NCI-H2196 (cell line): ENCODE measurements around the gene PHRF1.
"Not testable (repeated sequence)": the region's sequence is repeated elsewhere in the genome, so short reads cannot be mapped to it uniquely, and the experiment has no call there.

ENCODE experiments used
- DNase-seq: peaks from one replicate; lab custom pipeline; 2025; ENCODE audit not compliant: unreplicated experiment; lab: John Stamatoyannopoulos, UW

The PHRF1 gene

DNA sequence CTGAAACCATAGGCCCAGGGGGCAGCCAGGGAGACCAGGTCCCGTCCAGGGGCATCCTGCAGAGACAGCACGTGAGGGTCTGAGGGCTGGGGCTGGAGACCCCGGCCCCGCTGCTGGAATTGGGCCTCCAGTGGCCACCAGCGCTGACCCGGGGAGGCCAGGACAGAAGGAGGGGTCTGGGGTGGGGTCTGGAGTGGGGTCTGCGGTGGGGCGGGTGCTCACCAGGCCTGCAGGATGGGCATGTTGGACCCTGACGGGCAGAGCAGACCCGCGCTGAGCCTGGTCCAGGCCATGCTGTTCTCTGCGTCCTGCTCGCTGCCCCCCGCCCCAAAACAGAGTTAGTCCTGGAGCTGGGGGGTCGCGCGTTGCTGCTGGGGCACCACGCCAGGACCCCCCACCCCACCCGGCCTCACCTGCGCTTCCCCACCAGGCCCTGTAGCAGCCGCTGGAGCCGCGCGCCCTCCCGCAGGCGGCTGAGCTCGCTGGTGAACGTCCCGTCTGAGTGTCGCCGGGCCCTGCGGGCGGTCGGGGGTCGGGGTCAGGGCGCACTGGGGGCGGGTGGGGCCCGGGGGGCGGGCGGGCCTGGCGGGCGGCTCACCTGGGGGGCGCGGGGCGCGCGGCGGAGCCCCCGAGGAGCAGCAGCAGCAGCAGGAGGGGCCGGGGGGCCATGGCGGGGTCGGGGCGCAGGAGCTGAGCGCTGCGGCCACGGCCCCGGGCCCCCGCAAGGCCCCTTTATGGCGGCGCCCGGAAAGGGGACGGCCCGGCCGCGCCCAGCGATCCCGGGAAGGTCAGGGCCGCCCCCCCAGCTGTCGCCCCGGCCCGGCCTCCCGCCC, 50.4 kb downstream of the PHRF1 start, which contains the start of gene SCT:
TSS of gene SCT (minus strand) at position 707 of the 833 bp plus-strand sequence. CDS start at position 669, 38 bp downstream.
- DNase-seq: no peak

DNA sequence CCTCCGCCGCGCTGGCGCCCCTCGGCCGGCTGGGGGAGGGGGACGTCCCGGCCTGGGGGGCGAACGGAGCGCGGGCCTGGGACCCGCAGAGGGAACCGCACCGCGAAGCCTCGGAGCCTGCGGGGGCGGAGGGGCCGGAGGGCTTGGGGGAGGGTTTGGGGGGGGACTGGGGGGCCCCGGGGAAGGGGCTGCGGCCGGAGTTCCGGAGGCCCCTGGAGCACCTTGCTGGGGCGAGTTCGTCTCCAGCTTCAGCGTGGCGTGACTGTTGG, 51.0 kb downstream of the PHRF1 start:
- no peak for DNase-seq

DNA sequence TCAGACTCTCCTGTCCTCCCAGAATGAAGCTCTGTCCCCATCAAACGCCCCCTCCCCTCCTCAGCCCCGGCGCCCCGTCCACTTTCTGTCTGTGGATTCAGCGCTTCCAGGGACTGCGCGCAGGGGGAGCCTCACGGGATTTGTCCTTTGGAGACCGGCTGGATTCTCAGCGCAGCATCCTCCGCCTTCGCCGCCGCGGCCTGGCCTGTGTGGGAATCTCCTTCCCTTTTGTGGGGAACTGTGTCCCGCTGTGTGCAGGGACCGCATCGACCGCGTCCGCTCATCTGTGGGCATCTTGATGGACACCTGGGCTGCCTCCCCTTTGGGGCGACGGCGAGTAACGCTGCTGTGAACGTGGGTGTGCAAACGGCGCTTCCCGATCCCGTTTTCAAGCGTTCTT, 51.8 kb downstream of the PHRF1 start:
- DNase-seq: no peak

DNA sequence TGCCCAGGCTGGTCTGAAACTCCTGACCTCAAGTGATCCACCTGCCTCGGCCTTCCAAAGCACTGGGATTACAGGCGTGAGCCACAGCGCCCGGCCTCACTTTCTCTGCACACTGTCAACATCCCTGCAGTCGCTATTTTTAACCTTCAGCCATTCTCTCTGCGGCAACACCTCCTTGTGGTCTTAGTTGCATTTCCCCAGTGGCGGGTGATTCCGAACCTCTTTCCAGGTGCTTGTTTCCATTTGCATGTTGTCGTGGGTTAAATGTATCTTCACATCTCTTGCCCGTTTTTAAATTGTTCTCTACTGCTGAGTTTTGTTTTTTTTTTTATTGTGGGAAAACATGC, 52.9 kb downstream of the PHRF1 start:
- DNase-seq: no peak

DNA sequence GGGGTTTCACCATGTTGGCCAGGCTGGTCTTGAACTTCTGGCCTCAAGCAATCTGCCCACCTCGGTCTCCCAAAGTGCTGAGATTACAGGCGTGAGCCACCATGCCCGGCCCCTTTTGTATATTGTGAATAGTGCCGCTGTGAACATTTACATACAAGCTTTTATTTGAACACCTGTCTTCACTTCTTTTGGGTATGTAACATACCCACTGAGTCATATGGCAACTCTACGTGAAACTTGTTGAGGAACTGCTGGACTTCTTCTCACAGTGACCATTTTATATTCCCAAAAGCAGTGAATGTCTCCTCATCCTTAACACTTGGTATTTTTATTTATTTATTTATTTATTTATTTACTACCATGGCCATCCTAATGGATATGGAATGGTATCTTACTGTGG, 54.6 kb downstream of the PHRF1 start:
- DNase-seq: no peak

DNA sequence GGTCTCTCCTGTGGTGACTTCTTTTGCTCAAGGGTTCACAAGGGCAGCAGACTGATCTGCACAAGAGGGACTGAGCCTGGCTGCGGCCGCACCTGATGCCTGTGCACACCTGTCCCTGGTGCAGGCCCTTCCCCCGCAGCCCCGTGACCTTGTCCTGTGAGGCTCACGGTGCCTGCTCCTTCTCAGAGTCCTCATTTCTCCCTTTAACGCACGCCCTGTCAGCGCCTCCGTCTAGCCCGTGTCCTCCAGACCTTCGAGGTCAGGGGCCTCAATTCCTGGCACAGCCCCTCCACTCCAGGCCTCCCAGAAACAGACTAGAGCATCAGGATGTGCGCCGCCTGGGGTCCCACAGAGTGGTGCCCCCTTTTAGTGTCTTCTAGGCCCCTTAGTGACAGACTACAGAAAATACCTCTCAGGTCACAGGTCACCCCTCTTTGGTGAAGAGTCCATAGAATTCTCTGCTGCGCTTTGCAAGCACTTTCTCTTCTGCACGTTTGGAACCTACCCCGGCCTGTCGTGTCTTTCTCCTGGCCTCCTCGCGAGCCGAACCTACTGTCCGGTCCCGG, 59.8 kb downstream of the PHRF1 start:
- DNase-seq: no peak

DNA sequence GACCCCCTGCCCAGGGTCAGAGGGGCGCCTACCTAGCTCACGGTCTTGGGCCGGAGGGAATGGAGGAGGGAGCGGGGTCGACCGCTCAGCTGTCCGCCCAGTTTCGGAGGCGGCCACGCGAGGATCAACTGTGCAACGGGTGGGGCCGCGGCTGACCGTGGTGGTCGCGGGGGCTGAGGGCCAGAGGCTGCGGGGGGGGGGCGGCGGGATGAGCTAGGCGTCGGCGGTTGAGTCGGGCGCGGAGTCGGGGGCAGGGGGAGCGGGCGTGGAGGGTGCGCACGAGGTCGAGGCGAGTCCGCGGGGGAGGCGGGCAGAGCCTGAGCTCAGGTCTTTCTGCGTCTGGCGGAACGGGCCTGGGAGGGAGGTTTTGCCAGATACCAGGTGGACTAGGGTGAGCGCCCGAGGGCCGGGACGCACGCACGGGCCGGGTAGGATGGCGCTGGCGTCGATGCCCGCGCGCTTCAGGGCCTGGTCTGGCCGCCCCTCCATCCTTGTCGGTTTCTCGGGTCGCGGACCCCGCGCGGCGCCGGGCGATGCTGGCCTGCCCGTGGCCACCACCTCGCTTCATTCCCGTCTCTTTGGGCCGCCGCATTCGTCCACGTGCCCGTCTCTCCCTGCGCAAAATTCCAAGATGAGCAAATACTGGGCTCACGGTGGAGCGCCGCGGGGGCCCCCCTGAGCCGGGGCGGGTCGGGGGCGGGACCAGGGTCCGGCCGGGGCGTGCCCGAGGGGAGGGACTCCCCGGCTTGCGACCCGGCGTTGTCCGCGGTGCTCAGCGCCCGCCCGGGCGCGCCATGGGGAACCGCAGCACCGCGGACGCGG, 60.5 kb downstream of the PHRF1 start, which contains the start of gene DRD4:
TSS of gene DRD4 (plus strand) at position 759 of the 822 bp plus-strand sequence. CDS start at position 795, 36 bp downstream.
- no peak for DNase-seq

DNA sequence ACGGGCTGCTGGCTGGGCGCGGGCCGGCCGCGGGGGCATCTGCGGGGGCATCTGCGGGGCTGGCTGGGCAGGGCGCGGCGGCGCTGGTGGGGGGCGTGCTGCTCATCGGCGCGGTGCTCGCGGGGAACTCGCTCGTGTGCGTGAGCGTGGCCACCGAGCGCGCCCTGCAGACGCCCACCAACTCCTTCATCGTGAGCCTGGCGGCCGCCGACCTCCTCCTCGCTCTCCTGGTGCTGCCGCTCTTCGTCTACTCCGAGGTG, 61.0 kb downstream of the PHRF1 start:
- DNase-seq: no peak

DNA sequence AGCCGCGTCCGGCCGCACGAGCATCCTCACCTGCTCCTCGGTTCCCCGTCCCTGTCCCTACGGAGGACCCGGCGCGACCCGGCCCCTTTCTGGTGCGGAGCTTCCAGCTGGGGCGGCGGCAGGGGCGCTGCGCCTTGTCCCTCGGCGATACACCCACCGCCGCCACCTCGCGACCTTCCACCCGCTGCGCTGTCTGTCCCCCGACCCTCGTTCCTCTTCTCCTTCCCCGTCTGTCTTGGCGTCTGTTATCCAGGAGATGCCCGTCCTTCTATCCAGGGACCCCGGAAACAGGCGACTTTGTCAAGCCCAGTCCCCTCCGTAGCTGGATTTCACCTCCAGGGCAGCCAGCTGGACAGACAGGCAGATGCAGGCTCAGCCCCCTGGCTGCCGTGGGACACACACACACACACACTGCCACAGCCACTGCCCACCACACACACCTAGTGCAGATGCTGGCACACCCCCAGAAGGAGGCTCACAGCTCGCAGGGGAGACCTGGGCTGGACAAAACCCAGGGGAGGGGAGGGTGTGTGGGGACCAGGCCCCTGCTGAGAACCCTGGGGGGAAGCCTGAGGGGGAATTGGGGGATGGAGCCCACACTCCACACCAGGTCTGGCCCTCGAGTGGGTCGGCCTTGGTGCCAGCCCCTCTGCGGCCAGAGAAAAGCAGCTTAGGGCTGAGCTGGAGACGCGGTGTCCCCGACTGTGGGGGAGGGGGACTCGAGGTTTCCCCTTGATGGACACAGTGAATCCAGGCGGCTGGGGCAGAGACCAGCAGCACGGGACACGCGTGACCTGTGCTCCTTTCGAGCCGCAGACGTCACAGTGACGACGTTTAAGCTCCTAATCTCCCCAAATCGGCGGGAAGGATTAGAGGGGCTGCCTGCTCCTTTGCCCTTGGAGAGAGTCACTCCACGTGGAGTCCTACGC, 61.6 kb downstream of the PHRF1 start:
- no peak for DNase-seq

DNA sequence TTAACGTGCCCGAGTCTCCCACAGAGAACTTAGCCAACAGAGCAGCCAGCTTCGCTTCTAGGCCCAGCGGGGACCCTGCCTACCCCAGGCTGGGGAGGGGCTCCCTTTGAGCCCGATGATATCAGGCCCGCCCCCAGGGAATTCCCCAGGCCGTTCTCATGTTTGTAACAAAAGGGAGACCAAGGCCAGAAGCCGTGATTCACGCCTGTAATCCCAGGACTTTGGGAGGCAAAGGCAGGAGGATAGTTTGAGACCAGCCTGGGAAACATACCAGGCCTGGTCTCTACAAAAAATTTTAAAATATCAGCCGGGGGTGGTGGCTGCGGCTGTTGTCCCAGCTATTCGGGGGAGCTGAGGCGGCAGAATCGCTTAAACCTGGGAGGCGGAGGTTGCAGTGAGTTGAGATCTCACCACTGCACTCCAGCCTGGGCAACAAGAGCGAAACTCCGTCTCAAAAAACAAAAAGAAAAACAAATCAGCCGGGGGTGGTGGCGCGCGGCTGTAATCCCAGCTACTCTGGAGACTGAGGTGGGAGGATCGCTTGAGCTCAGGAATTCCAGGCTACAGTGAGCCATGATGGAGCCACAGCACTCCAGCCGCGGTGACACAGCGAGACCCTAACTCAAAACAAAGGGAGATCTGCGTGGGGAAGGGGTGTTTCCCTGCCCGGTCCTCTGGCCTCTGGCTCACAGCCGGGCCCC, 62.5 kb downstream of the PHRF1 start:
- DNase-seq: no peak

DNA sequence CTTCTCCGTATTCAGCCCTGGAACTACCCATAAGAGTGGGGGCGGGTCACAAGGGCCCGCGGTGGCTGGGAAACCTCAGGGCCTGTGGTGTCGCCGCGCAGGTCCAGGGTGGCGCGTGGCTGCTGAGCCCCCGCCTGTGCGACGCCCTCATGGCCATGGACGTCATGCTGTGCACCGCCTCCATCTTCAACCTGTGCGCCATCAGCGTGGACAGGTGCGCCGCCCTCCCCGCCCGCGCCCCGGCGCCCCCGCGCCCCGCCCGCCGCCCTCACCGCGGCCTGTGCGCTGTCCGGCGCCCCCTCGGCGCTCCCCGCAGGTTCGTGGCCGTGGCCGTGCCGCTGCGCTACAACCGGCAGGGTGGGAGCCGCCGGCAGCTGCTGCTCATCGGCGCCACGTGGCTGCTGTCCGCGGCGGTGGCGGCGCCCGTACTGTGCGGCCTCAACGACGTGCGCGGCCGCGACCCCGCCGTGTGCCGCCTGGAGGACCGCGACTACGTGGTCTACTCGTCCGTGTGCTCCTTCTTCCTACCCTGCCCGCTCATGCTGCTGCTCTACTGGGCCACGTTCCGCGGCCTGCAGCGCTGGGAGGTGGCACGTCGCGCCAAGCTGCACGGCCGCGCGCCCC, 63.2 kb downstream of the PHRF1 start:
- DNase-seq: no peak

DNA sequence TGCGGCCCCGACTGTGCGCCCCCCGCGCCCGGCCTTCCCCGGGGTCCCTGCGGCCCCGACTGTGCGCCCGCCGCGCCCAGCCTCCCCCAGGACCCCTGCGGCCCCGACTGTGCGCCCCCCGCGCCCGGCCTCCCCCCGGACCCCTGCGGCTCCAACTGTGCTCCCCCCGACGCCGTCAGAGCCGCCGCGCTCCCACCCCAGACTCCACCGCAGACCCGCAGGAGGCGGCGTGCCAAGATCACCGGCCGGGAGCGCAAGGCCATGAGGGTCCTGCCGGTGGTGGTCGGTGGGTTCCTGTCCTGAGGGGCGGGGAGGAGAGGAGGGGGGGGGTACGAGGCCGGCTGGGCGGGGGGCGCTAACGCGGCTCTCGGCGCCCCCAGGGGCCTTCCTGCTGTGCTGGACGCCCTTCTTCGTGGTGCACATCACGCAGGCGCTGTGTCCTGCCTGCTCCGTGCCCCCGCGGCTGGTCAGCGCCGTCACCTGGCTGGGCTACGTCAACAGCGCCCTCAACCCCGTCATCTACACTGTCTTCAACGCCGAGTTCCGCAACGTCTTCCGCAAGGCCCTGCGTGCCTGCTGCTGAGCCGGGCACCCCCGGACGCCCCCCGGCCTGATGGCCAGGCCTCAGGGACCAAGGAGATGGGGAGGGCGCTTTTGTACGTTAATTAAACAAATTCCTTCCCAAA, 63.9 kb downstream of the PHRF1 start:
- no peak for DNase-seq

DNA sequence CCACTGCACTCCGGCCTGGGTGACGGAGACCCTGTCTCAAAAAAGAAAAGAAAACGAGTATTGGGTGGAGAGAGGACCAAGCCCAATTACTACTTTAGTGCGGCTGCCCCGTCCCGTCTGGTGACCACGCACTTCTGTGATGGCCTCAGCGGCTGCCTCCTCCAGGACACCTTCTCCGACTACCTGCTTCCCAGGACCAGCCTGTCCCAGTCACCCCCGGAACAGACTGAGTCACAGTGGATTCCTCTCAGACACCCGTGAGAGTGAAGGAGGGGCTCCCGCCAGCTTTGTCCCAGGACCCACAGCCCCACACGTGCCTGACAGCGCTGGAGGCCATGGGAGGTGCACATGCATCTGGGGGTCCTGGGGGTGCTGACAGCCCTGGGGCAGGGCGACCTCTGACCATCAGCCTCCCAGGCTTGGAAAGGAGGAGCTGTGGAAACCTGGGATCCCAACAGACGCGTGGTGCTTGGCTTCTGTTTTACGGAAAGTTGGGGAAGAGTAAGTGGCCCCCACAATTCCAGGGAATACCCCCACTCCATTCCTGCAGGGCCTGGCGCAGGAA, 65.6 kb downstream of the PHRF1 start:
- DNase-seq: no peak

DNA sequence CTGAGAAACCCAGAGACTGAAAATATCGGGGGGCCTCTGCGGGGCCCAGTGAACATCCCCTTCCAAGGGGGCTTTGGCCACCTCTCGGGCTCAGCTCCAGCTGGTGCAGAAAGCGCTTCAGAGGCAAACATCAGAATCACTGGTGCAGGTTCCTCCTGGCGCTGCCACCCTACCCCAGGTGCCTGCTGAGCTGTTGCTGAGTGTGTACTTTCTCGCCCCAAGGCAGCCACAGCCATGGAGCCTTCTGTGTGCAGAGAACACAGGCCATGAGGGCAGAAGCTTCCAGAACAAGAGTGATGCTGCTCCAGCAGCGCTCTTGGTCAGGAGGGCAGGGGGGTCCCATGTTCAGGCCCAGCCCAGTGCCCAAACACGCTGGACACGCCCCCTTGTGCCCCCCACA, 67.1 kb downstream of the PHRF1 start:
- DNase-seq: no peak

DNA sequence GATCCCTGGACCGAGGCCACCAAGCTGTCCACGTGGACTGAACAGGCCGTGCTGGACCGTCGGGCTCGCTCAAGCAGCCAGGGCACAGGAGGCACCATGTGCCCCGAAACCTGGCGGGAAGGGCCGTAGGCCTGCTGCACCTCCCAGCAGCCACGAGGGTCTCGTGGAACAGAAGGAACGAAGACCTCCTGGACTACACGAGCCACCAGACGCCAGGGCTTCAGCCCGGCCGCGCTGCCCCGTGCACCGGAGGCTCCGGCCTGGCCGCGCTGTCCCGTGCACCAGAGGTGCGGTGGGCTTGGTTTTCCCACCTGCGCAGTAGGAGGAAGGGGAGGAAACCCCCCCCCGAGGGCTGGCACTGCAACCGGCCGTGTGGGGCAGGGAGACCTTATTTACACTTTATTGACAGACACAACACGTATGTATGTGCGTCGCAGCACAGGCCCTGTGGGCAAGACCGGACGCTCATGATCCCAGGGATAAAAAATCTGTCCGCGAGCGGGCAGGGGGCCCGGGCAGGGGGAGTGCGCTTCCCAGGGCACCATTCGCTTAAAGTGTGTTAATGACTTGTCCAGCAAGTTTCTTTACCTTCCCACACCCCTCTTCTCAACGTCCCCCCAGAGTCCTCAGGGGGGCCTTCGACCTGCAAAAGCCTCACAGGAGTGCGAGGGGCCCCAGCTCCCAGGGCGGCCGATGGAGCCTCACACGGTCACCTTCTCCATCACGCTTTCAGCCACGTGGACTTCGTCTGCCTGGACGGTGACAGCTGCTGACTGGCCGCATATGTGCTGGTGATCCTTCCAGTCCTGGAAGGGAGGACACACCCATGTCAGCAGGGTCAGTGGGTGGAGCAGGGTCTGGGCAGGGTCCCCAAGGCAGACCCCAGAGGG, 67.8 kb downstream of the PHRF1 start:
- DNase-seq: no peak

DNA sequence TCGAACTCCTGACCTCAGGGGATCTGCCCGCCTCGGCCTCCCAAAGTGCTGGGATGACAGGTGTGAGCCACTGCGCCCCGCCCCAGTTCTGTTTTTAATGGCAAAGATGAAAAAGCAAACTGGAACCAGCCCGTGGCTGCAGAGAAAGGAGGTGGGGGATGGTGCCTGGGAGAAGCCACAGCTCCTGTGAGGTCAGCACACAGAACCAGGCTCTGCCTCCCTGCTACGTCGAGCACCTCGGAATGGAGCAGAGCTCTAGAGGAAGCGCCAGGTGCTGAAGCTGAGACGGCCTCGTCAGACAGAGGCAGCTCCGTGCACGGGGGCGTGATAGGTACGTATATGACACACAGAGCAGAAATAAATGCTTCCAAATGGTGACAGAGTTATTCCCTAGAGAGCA, 69.3 kb downstream of the PHRF1 start:
- DNase-seq: no peak

DNA sequence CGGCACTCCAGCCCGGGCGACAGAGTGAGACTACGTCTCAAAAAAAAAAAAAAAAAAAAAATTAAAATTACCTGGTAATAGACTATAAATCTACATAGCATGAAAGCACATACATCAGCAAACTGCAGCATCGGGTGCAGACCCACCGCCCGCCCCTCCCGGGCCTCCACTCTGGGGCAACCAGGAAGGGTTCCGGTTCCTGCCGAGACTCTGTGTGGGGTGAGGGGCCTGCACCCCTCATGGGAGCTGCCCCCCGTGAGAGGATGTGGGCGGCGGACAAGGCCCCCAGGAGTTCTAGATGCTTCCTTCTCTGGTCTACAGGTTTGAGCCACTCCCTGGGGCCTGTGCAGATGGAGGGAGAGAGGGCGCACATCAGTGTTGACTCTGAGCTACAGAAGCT, 69.9 kb downstream of the PHRF1 start:
- no peak for DNase-seq

DNA sequence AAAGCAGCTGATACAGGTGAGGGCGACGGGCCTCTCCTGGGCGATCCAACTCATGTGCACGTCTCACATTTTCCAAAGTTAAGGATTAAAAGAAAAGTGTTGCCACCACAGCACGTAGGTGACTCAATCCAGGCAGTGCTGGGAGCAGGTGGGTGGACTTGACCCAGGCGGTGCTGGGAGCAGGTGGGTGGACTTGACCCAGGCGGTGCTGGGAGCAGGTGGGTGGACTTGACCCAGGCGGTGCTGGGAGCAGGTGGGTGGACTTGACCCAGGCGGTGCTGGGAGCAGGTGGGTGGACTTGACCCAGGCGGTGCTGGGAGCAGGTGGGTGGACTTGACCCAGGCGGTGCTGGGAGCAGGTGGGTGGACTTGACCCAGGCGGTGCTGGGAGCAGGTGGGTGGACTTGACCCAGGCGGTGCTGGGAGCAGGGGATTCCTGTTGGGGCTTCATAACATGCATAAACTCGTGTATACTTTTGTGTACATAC, 71.4 kb downstream of the PHRF1 start:
- not testable (repeated sequence) for DNase-seq
